Keratinocyte (primary cell): ENCODE measurements around the gene NHSL2.

Source experiments
- EZH2 ChIP-seq: IDR thresholded peaks from one replicate; pipeline ENCODE4 v1.6.1; 2012; ENCODE audit warnings: inconsistent platforms, mild to moderate bottlenecking, low read length, moderate library complexity
- TF ChIP-seq, protein P1 (sequence below), 3 experiments: IDR thresholded peaks in 1 of 3; conservative IDR thresholded peaks in 1 of 3; optimal IDR thresholded peaks in 1 of 3; 2 replicates in 2 of 3; 3 replicates in 1 of 3; pipeline versions ENCODE3 to v1.5.1; 2011; ENCODE audit warnings: low read length in 3 of 3, mild to moderate bottlenecking in 3 of 3, moderate library complexity in 2 of 3, control low read depth in 1 of 3, inconsistent platforms in 1 of 3; ENCODE audit not compliant: insufficient read depth in 2 of 3; ENCODE audit errors: extremely low read depth in 1 of 3

DNA sequence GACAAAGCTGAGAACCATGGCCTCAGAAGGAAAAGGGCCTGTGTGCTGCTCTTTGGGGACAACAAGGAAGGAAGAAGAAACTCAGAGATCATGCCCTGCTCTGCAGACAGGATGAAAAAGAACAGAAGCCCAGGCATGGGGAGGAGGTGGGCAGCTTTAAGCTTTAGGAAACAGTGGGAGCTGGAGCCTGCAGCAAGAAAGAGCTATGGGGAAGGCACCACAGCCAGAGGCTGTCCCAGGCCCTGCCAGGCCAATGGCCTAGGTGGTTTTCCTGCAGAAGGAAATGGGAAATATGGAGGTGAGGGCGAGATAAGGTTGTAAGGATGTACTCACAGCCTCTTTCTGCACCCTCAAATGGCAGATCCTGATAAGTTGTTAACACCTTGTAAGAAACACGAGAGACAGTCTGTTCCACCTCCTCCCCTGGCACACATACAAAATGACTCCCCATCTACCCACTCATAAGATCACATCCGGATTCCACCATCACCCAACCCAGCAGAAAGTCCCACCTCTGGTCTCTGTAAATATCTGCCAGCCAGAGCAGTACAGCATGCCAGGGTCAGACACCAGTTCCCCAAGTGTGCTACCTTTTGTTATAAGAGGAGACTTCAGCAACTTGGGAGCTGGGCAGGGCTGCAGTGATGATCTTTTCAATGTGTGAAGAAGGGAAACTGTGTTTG, 115.8 kb downstream of the NHSL2 start:
- TF ChIP-seq, protein P1, sequence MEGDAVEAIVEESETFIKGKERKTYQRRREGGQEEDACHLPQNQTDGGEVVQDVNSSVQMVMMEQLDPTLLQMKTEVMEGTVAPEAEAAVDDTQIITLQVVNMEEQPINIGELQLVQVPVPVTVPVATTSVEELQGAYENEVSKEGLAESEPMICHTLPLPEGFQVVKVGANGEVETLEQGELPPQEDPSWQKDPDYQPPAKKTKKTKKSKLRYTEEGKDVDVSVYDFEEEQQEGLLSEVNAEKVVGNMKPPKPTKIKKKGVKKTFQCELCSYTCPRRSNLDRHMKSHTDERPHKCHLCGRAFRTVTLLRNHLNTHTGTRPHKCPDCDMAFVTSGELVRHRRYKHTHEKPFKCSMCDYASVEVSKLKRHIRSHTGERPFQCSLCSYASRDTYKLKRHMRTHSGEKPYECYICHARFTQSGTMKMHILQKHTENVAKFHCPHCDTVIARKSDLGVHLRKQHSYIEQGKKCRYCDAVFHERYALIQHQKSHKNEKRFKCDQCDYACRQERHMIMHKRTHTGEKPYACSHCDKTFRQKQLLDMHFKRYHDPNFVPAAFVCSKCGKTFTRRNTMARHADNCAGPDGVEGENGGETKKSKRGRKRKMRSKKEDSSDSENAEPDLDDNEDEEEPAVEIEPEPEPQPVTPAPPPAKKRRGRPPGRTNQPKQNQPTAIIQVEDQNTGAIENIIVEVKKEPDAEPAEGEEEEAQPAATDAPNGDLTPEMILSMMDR (optimal IDR thresholded peaks at IDR 0.05 in 1 of 3, IDR thresholded peaks at IDR 0.05 in 1 of 3, conservative IDR thresholded peaks at IDR 0.05 in 1 of 3; ENCODE audit: extremely low read depth in 1 of 3, insufficient read depth in 2 of 3, low read length in 3 of 3) = no peak
- no peak for TF ChIP-seq EZH2
